ENCODE data around the gene IL2RG.

The IL2RG gene

DNA sequence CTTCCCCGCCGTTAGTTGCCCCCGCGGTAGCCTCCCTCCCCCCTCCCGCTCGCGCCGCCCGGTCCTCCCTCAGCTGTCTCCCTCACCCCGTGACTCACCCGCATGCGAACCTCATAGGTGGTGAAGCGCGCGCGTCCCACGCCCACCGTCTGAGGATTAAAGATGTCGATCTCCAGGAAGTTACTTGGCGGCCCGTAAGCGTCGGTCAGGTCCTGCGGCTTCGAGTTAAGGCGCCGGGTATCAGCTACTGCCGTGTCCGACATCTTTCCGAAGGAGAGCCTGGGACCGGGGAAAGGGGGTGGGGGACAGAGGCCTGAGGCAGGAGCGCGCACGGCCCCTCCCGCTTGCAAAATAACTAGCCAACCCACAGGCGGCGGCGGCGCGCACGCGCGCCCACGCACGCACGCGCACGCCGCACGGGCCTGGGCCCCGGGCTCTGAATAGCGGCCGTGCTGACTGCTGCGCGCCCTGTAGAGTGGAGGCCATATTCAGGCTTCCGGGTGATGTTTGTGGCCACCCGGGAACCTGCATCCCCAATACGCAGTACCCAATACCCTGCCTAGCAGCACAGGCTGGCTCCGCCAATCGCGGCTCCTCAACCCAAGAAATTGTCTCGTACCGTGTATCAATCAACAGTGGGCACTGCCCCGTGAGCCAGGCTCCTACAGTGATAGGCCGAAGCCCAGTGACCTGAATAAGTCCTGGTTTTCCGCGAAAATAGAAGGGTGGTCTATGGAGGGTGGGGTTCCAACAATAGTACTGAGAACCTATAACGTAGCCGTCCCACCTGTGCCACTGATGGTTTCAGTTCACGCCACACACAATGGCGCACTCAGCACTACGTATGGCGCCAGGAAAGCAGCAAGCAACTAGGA, 43.1 kb downstream of the IL2RG start, which contains the start of gene SNX12:
Gene SNX12, minus strand, starts transcription at position 291 of the 875 bp plus-strand sequence. Its CDS starts 28 bp downstream, at position 263.
- DNase-seq (ENCODE audit: low spot score): peak; percentile 92

DNA sequence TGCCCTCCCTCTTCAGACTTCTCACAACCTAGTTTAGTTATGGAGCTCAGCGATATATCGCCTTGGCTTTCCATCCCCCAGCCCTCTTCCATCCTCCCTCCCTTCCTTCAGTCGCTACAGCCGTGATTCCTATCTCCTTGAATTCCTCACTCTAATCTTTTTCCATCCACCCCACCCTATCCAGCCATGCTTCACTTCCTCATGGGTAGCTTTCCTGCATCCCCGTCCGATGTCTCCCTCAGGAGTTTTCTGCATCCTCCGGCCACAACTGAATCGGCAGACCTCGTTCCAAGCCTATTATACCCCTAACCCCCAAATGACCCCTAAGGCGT, 43.7 kb downstream of the IL2RG start:
- peak; percentile 9 for DNase-seq (ENCODE audit: low spot score)

DNA sequence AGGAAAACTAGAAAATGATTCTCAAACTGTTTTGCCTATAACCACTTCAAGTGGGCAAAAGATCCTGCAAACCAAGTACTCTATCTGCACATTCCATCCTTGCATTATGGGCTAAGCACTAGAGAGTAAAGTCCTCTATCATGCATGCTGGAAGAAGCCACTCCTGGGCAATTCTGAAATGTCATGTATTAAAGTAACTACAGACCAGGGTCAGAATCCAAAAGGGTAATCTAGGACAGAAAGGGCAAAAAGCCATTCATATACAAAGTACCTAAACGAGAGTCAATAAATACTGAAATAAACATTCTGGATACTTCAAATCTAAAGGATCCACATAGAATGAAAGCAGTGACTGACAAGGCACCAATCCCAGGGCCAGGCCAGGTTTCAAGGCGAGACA, 44.3 kb downstream of the IL2RG start:
- peak; percentile 4 for DNase-seq (ENCODE audit: low spot score)

DNA sequence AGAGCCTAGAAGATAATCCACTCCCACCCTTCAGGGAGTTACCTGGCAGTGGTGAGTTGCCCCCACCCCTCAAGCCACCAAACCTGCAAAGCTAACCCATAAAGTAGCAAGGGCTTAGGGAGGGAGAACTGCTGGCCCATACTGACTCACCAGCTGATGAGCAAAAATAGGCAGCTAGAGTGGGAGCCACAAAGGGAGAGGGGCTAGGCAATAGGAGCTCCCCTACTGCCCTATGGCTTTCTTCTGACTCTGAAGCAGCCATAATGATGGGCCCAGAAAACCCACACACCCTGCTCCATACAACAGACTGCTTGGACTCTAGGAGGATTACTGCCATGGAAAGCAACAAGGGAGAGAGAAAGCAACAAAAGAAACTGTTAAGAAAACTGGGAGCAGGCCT, 51.2 kb downstream of the IL2RG start:
- DNase-seq (ENCODE audit: low spot score): no peak

DNA sequence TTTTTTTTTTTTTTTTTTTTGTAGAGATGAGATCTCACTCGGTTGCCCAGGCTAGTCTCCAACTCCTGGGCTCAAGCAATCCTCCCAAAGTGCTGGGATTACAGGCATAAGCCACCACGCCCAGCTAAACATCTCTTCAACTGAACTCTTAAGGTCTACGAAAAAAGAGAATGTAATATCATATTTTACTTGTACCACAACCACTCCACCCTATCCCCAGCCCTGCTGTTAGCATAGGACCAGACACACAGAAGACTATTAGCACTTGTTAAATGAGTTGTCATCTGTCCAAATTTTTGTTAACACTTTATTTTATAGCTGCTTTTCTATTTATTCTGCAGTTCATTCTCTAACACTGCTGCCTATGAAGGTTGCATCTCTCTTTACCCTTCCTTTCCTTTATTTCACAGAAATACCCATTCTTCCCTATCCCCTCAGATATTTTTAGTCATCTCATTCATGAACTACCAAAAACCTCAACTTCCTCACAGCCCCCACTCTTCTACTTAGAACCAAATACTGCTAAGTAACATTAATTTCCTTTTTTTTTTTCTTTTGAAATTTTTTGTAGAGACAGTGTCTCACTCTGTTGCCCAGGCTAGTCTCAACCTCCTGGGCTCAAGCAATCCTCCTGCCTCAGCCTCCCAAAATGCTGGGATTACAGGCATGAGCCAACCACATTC, 53.4 kb downstream of the IL2RG start:
- DNase-seq (ENCODE audit: low spot score): no peak
